CD4-positive, alpha-beta T cell treated with Interferon alpha-2 for 1 hour (primary cell): ENCODE measurements around the gene GPD1.
"Not testable (repeated sequence)": the region's sequence is repeated elsewhere in the genome, so short reads cannot be mapped to it uniquely, and the experiment has no call there.

Experiments used
- DNase-seq, 2 donors: peaks; one replicate each; pipeline ENCODE4 v3.0.0-alpha.2; 2020 to 2022

GPD1 gene

GRCh38 chr12:50132505-50133135, 28.8 kb downstream of the GPD1 start:
- DNase-seq, result peak in 1 of 2 donors; percentile 68

- no peak for DNase-seq
Measured at GRCh38 chr12:50142993-50143392, 39.2 kb downstream of the GPD1 start.

GRCh38 chr12:50145439-50145838, 41.6 kb downstream of the GPD1 start:
- no peak for DNase-seq

GRCh38 chr12:50147281-50147680, 43.5 kb downstream of the GPD1 start:
- no peak for DNase-seq

- not testable (repeated sequence) for DNase-seq
Measured at GRCh38 chr12:50148011-50148410, 44.2 kb downstream of the GPD1 start.

GRCh38 chr12:50149311-50149710, 45.5 kb downstream of the GPD1 start:
- DNase-seq, result no peak

- DNase-seq, result no peak
Measured at GRCh38 chr12:50151047-50151687, 47.4 kb downstream of the GPD1 start.

GRCh38 chr12:50154947-50155346, 51.1 kb downstream of the GPD1 start:
- DNase-seq, result not testable (repeated sequence)

- no peak for DNase-seq
Measured at GRCh38 chr12:50156641-50157040, 52.8 kb downstream of the GPD1 start.

GRCh38 chr12:50157259-50157658, 53.5 kb downstream of the GPD1 start:
- DNase-seq, result no peak

GRCh38 chr12:50160643-50161042, 56.8 kb downstream of the GPD1 start:
- DNase-seq, result no peak
